NCI-H2171 (cell line): ENCODE measurements around the gene SATB2.

Experiments used
- DNase-seq: peaks from one replicate; lab custom pipeline; 2025; lab: John Stamatoyannopoulos, UW

SATB2 gene

DNA sequence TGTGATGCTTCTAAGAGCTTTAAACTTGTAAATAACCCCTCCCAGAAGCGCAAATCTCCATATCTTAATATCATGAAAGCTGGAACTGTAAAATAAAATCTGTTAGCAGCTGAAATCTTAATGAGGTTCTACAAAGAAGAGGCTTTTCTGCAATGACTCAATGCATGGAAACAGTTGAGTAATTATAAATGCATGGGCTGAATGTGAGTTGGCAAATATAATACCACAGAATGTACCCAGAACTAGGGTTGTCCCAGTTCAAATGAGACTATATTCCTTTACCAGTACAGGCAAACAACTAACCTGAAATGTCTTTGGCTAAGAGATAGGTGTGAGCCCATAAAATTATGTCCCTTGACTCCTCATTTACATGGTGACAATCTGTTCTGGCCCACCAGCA lies 52.9 kb downstream of the SATB2 start:
- DNase-seq: no peak

GRCh38 chr2:199395311-199395710 lies 62.4 kb downstream of the SATB2 start:
- DNase-seq: no peak

DNA sequence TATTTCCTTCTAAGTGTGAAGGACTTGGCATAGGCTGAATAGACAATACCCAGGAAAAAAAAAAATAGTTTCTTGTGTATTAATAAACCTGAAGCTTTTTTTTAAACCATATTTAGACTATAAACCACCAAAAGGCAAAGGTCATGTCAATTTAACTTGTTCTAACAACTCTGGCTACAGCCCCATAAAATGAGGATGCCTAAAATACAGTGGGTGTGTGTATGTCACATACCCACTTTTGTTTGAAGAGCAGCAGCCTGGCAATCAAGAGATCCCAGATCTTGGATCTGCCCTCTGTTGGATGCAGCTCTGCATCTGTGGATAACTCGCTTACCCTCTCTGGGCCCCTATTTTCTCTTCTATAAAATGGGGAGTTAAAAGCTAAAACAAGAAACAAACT lies 65.4 kb downstream of the SATB2 start:
- DNase-seq: no peak

GRCh38 chr2:199388728-199389268 lies 68.9 kb downstream of the SATB2 start:
- DNase-seq: no peak

GRCh38 chr2:199384043-199384442 lies 73.7 kb downstream of the SATB2 start:
- DNase-seq: no peak

- DNase-seq: no peak
Measured at GRCh38 chr2:199383021-199383420, 74.7 kb downstream of the SATB2 start.

GRCh38 chr2:199382091-199382490 lies 75.6 kb downstream of the SATB2 start:
- DNase-seq: no peak

DNA sequence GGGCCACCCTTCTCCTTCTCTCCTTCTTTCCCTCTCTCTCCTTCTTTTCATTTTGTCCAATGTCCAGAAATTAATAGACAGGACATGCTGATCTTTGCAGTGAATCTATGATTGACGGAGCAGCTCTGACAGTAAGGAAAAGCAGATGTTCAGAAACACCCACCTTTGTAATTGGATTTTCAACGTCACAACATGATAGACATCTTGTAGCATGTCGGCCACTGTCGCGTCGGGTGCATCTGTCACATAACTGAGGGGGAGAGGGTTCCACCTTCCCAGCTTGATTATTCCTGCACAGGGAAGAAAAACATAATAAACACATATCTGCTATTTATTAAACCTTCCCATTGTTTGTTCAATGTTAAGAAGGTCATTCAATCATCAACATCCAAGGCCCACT lies 76.2 kb downstream of the SATB2 start:
- DNase-seq: no peak

DNA sequence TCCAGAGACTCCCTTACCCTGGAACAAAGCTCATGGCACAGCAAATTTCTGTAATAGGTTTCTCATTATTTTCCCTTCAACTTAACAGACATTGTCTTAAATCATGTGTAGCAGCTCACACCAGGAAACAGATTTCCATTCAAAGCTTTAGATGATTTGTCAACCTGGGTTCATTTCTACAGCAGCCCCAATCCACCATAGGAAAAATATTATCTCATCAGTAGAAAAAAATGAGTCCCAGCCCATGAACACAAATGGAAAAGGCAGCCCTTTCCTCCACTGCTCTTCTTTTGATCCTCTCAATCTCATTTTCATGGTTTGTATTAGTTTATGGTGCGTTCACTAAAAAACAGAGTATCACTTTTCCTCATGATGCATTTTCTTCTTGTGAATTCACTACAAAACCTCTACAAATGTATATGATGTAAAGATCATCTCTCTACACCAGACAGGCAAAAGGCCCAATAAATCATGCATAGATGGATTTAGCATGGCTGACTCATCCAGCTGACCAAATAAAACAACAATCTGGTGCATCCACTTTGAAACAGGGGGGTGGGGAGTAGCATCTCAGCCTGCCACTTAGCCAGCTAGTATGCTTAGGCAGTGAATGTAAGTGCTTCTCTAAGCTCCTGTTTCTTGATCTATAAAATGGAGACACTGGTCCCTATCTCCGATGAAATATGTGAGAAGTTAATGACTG lies 78.6 kb downstream of the SATB2 start:
- no peak for DNase-seq

DNA sequence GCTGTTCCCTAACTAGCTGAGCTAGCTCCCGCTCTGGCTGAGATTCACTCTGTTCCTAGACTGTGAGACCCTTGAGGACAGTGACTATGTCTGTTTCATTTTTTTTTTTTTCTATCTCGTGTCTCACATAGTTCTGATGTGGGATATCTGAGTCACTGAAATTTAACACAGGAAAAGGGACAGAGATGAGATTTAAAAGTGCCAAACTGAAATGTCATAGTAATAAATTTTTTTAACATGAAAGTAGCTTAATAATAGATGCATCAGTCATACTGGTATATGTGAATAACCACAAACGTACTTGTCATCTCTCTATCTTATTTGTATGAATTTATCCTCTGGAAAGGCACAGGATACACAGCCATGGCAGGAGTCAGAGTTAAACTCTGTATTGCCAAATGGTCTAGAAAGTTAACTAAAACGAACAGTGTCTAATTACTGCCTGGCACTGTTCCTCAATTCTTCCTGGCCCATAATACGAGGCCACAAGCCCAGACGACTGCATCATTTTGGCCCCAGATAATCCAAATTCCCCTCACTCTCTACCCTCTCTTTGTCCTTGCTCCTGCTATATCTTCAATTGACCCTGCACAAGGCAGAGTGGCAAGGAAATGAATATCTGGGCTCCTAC lies 87.5 kb downstream of the SATB2 start:
- DNase-seq: no peak

DNA sequence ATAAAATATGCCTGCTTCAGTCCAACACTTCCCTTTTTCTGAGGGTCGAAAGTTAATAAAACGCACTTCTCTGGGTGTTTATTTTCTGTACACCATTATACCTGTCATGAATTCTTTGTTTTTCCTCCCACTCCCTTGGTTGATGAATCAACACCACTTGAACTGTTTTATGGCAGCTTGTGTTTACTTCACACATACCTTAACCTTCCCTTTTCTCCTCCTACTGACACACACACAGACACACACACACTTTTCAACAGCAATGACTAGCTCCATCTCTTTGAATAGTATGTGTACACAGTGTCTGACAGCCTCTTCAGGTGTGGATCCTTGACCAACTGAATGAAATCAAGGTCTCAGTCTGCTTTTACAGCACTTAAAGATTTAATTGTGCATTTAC lies 91.3 kb downstream of the SATB2 start:
- no peak for DNase-seq

GRCh38 chr2:199364153-199364552 lies 93.6 kb downstream of the SATB2 start:
- no peak for DNase-seq

- no peak for DNase-seq
Measured at GRCh38 chr2:199356412-199356811, 101.3 kb downstream of the SATB2 start.

- DNase-seq: peak; percentile 87
Measured at GRCh38 chr2:199348871-199349270, 108.9 kb downstream of the SATB2 start.

GRCh38 chr2:199344012-199344411 lies 113.7 kb downstream of the SATB2 start:
- no peak for DNase-seq

- DNase-seq: no peak
Measured at GRCh38 chr2:199342334-199342733, 115.4 kb downstream of the SATB2 start.

DNA sequence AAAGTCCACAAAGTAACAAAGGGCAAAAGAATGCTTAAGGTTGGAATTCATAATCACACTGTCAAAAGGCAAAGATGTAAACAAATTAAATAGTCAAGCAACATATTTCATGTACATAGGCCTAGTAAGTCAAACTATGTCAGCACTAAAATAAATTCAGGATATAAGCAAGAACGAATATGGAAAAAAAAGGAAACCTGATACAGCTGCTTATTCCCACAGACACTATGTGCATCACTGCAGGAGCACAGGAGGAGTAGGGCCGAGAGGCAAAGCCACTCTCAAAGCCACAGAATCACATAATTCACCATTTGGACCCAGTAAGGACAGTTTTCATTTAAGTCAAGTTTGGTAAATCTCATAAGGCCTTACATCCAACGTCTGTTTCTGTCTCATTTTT lies 116.6 kb downstream of the SATB2 start:
- DNase-seq: no peak

DNA sequence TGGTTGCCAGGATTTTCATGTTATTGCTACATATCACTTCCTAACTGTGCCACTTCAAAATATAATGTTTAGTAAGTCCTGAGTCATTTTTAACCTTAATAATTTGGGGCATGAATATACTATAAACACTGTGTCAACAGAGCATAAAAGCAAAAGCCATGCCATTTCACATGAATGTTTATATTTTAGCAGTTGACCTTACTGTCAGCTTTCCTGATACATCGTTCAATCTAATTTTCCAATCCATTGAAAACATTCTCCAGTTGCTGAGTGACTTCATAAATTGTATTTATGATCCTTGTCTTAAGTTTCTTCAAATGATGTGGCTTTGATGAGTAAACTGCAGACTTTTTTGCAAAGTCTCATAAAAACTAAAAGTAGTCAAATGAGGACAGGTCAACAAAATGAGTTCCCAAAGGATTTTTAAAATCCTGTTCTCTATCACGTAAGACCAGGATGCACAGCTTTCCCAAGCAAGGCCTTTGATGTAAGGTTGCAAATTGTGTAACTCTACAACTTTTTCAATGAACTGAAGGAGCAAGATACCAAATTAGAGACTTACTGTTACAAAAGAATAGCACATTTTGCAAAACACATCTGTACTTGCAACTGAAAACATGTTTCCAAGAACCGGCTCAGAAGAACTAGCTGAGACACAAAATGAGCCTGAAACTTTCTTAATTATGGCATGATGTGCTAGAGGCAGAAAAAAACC lies 117.7 kb downstream of the SATB2 start:
- no peak for DNase-seq

GRCh38 chr2:199336546-199336945 lies 121.2 kb downstream of the SATB2 start:
- DNase-seq: no peak

DNA sequence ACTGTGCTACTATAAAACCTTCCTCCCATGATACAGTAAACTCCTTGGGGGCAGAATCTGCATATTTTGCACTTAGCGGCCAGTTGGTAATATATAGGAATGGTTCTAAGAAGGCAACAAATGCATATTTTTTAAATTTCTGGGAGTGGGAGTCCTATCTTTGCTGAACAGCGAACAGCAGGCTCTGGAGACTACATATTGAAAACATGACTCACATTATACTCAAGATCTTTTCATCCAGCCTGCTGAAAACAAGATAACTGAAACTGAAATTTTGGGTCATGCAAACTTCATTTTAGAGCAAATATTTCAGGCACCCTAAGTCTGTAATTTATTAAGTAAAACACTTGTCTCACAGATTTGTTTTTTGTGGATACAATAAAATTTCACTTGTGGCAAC lies 122.2 kb downstream of the SATB2 start:
- no peak for DNase-seq

DNA sequence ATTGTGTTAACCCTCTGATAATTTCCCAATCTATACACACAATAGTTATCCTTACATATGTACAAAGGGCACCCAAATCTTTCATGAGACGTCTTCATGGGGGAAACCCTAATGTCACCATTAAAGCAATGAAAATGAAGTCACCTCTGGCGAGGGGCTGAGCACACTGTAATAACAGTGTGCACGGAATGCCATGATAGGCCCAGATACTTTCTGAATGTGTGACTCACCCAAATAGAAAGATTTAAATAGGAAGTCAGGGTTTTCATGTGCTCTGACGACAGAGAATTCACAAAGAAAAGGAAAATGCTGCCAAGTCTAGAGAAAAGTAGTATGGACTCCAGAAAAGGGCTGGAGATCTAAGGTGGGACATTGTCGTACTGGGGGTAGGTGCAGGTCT lies 128.3 kb downstream of the SATB2 start:
- DNase-seq: no peak

DNA sequence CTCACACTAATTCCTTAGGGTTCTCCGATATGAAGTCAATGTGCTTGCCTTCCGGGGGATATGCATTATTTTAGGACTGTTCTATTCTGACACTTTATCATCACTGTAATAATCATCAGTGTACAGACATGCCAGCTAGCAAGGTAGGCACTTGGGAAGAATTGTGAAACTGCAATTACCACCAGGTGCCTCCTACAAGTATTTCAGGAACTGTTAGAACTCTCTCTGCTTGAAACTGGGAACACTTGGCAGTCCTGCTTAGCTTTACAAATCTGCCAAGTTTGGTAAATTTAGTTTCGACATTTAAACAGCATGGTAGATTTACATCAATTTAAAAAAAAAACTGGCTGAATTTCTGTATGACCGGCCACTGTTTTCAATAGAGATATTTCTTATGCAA lies 128.7 kb downstream of the SATB2 start:
- no peak for DNase-seq

DNA sequence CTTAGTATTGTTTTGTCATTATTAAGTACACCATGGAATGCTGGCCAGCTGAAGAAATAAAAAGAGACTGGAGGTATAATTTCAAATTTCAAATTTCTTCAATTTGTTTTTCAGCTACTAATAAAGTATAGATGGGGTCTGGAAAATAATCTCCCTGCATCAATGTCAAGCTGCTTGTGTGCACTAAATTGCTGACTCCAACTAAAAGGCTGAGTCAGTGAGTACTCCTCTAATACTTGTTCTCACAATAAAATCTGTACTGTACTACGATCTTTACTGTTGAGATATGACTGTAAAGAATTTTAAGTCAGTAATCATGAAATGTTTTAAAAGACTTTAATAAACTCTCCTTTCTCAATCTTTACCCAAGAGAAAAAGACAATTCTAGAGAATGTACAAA lies 131.9 kb downstream of the SATB2 start:
- DNase-seq: no peak
